ENCODE measurements around the gene GOLM1.

GRCh38 chr9:86040861-86041155 lies 58.5 kb downstream of the GOLM1 start:
- no peak for TF ChIP-seq POLR2A (IDR thresholded peaks at IDR 0.05; ENCODE audit: low read depth)
- no peak for TF ChIP-seq CTCF (IDR thresholded peaks at IDR 0.05)
- no peak for TF ChIP-seq POLR2AphosphoS5 (IDR thresholded peaks at IDR 0.05)
- no peak for TF ChIP-seq EP300 (IDR thresholded peaks at IDR 0.05)
